ENCODE results near the gene SH3RF3.

Gene SH3RF3

GRCh38 chr2:109466674-109467575, 337.9 kb downstream of the SH3RF3 start:
- DNase-seq = no peak

GRCh38 chr2:109467701-109468100, 338.7 kb downstream of the SH3RF3 start:
- DNase-seq = no peak

GRCh38 chr2:109468893-109469292, 339.9 kb downstream of the SH3RF3 start:
- no peak for DNase-seq

- no peak for DNase-seq
These were observed 342.7 kb downstream of the SH3RF3 start for GRCh38 chr2:109471658-109472057.

GRCh38 chr2:109472331-109472959, 343.4 kb downstream of the SH3RF3 start:
- DNase-seq = no peak

- DNase-seq = no peak
These were observed 344.0 kb downstream of the SH3RF3 start for GRCh38 chr2:109472974-109473373.

GRCh38 chr2:109473616-109474318, 344.8 kb downstream of the SH3RF3 start:
- no peak for DNase-seq

GRCh38 chr2:109474319-109474825, 345.4 kb downstream of the SH3RF3 start:
- no peak for DNase-seq

- DNase-seq = no peak
These were observed 346.7 kb downstream of the SH3RF3 start for GRCh38 chr2:109475531-109476210.

GRCh38 chr2:109476641-109477441, 347.8 kb downstream of the SH3RF3 start:
- DNase-seq = no peak

- DNase-seq = no peak
These were observed 350.0 kb downstream of the SH3RF3 start for GRCh38 chr2:109478906-109479493.

GRCh38 chr2:109479804-109480203, 350.8 kb downstream of the SH3RF3 start:
- no peak for DNase-seq

- DNase-seq = no peak
These were observed 351.6 kb downstream of the SH3RF3 start for GRCh38 chr2:109480486-109481195.

GRCh38 chr2:109481196-109481555, 352.2 kb downstream of the SH3RF3 start:
- no peak for DNase-seq

- DNase-seq = no peak
These were observed 352.6 kb downstream of the SH3RF3 start for GRCh38 chr2:109481599-109481998.

- DNase-seq = no peak
These were observed 353.4 kb downstream of the SH3RF3 start for GRCh38 chr2:109482361-109482861.

GRCh38 chr2:109486711-109487535, 357.9 kb downstream of the SH3RF3 start:
- no peak for DNase-seq

- DNase-seq = no peak
These were observed 358.5 kb downstream of the SH3RF3 start for GRCh38 chr2:109487536-109487869.

GRCh38 chr2:109487871-109488655, 359.1 kb downstream of the SH3RF3 start:
- DNase-seq = no peak

All from activated CD4-positive, alpha-beta T cell treated with anti-CD3 and anti-CD28 coated beads, Interleukin-2, amount 50 U/mL, for 1 hour (primary cell).